ENCODE measurements around the gene SH3RF1. TPM values are rescaled to one million over a fixed set of nuclear protein-coding genes. Genes with fewer than 3 reads are reported as not detected.

The SH3RF1 gene
- 10 to 100 TPM; 26.0 to 33.1 TPM for total RNA-seq
- 1 to 10 TPM; 5.3 to 6.6 TPM for polyA plus RNA-seq
- long read RNA-seq, donor 1, full-length matches to known transcripts, result 3 of 3 reads
- long read RNA-seq, donor 1, partial matches to known transcripts, result 0 of 3 reads
- long read RNA-seq, donor 1, other reads (novel, unspliced or antisense), result 0 of 3 reads
- long read RNA-seq, donor 2, result 0 reads
- long read RNA-seq, donor 3, result 0 reads
- long read RNA-seq, donor 4, result 0 reads
- long read RNA-seq, donor 5, full-length matches to known transcripts, result 1 of 23 reads
- long read RNA-seq, donor 5, partial matches to known transcripts, result 22 of 23 reads
- long read RNA-seq, donor 5, other reads (novel, unspliced or antisense), result 0 of 23 reads

DNA sequence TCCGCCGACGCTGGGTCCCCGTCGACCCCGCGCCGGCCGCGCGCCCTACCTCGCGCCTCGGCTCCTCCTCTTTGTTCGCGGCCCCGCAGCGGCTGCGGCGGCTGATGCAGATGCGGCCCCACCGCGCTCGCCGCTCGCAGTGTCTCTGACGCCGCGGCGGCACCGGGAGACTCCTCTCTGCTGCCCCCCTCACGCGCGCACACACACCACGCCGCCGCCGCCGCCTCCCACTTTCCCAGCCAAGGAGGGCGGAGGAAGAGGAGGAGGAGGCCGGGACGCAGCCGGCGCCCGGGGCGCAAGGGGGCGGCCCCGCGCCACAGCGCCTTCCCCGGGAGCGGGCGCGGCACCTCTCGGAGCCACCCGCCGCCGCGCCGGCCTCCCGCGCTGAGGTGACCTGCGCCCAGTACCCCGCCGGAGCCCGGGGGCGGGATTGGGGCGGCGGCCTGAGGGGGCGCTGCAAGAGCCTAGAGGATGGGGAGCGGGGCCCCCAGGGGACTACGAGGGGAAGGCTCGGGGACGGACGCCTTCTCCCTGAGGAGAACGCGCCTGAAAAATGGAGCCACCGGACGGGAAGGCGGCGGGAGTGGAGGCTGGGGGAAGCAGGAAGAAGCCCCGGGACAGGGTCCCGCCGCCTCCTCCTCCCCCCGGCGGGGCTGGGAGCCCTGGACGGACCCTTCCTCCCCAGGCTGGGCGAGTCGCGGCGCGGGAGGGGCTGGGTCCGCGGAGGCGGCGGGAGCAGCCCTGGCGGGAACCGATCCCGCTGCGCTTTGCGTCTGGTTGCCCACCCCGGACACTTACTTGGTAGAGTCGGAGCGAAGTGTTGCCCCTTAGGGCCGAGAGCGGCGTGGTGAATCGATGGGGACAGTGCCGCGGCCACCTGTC is at the start of gene SH3RF1:
Gene SH3RF1, minus strand, starts transcription at position 147 of the 882 bp plus-strand sequence. CDS start 1,744 bp downstream, outside the sequence.
- ATAC-seq (ENCODE audit: insufficient read depth, low FRiP score) (peak; percentile 93), DNase-seq (peak; percentile 93 to 94 (median 93))
- peak within 1 kb of the TSS; percentile 88 for H3K4me3 ChIP-seq
- H3K4me1 ChIP-seq (ENCODE audit: control insufficient read depth in 5 of 5, insufficient read depth in 5 of 5, low read length in 5 of 5), result peaks cover 0 to 38% (median 10%) of the 10 kb centered on the region in 5 donors
- no peaks in the 10 kb centered on the region for H3K27me3 ChIP-seq (ENCODE audit: control insufficient read depth in 3 of 3, insufficient read depth in 3 of 3, low read length in 2 of 3)
- 0 to 1% methylated on average over 69 to 110 of the region's 110 CpGs for WGBS, 2 donors
- H3K9me3 ChIP-seq (ENCODE audit: control insufficient read depth in 4 of 4, insufficient read depth in 3 of 4, low read length in 3 of 4), result no peaks in the 10 kb centered on the region
- peak within 1 kb of the TSS; percentile 93 to 97 for H3K27ac ChIP-seq (ENCODE audit: low read depth in 1 of 2, low read length in 1 of 2)
- H3K9ac ChIP-seq (ENCODE audit: insufficient read depth in 1 of 2, low read length in 2 of 2), result peak within 1 kb of the TSS; percentile 78 to 91
- TF ChIP-seq, protein P1, sequence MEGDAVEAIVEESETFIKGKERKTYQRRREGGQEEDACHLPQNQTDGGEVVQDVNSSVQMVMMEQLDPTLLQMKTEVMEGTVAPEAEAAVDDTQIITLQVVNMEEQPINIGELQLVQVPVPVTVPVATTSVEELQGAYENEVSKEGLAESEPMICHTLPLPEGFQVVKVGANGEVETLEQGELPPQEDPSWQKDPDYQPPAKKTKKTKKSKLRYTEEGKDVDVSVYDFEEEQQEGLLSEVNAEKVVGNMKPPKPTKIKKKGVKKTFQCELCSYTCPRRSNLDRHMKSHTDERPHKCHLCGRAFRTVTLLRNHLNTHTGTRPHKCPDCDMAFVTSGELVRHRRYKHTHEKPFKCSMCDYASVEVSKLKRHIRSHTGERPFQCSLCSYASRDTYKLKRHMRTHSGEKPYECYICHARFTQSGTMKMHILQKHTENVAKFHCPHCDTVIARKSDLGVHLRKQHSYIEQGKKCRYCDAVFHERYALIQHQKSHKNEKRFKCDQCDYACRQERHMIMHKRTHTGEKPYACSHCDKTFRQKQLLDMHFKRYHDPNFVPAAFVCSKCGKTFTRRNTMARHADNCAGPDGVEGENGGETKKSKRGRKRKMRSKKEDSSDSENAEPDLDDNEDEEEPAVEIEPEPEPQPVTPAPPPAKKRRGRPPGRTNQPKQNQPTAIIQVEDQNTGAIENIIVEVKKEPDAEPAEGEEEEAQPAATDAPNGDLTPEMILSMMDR (IDR thresholded peaks at IDR 0.05; ENCODE audit: control extremely low read depth, extremely low read depth), result no peak
- H3K36me3 ChIP-seq (ENCODE audit: control insufficient read depth in 4 of 4, insufficient read depth in 4 of 4, low read length in 4 of 4), result peaks cover 0 to 10% (median 3%) of the 10 kb centered on the region in 4 donors

GRCh38 chr4:169315530-169316343 is 45.0 kb upstream of the SH3RF1 start:
- peaks cover 3 to 22% (median 9%) of the 10 kb centered on the region in 5 donors for H3K4me1 ChIP-seq (ENCODE audit: control insufficient read depth in 5 of 5, insufficient read depth in 5 of 5, low read length in 5 of 5)
- TF ChIP-seq, protein P1 (IDR thresholded peaks at IDR 0.05; ENCODE audit: control extremely low read depth, extremely low read depth), result no peak
- H3K27me3 ChIP-seq (ENCODE audit: control insufficient read depth in 3 of 3, insufficient read depth in 3 of 3, low read length in 2 of 3), result no peaks in the 10 kb centered on the region
- no peaks in the 10 kb centered on the region for H3K36me3 ChIP-seq (ENCODE audit: control insufficient read depth in 4 of 4, insufficient read depth in 4 of 4, low read length in 4 of 4)
- H3K27ac ChIP-seq (ENCODE audit: low read depth in 1 of 2, low read length in 1 of 2), result peak overlapping the region in 1 of 2 donors; percentile 63
- DNase-seq (peak in 2 of 3 donors; percentile 24 to 50), ATAC-seq (ENCODE audit: insufficient read depth, low FRiP score) (no peak)
- H3K9ac ChIP-seq (ENCODE audit: insufficient read depth in 1 of 2, low read length in 2 of 2), result no peak overlapping the region
- H3K4me3 ChIP-seq, result no peak overlapping the region
- H3K9me3 ChIP-seq (ENCODE audit: control insufficient read depth in 4 of 4, insufficient read depth in 3 of 4, low read length in 3 of 4), result no peaks in the 10 kb centered on the region
- 53 to 78% methylated on average over 5 of the region's 5 CpGs for WGBS, 2 donors

- peaks cover 3 to 22% (median 9%) of the 10 kb centered on the region in 5 donors for H3K4me1 ChIP-seq (ENCODE audit: control insufficient read depth in 5 of 5, insufficient read depth in 5 of 5, low read length in 5 of 5)
- TF ChIP-seq, protein P1 (IDR thresholded peaks at IDR 0.05; ENCODE audit: control extremely low read depth, extremely low read depth), result no peak
Measured at GRCh38 chr4:169314906-169315305, 44.1 kb upstream of the SH3RF1 start.

More at GRCh38 chr4:169314906-169315305, 44.1 kb upstream of the SH3RF1 start:
- DNase-seq (peak; percentile 82 to 87 (median 85)), ATAC-seq (ENCODE audit: insufficient read depth, low FRiP score) (no peak)
- WGBS, 2 donors, result 24 to 49% methylated on average over 8 of the region's 8 CpGs
- Histone ChIP-seq H3K4me3 (no peak overlapping the region), H3K36me3 (ENCODE audit: control insufficient read depth in 4 of 4, insufficient read depth in 4 of 4, low read length in 4 of 4) (no peaks in the 10 kb centered on the region), H3K27ac (ENCODE audit: low read depth in 1 of 2, low read length in 1 of 2) (no peak overlapping the region), H3K27me3 (ENCODE audit: control insufficient read depth in 3 of 3, insufficient read depth in 3 of 3, low read length in 2 of 3) (no peaks in the 10 kb centered on the region), H3K9ac (ENCODE audit: insufficient read depth in 1 of 2, low read length in 2 of 2) (no peak overlapping the region), H3K9me3 (ENCODE audit: control insufficient read depth in 4 of 4, insufficient read depth in 3 of 4, low read length in 3 of 4) (no peaks in the 10 kb centered on the region)

Measured in lung (tissue), 16 donors.